Mucosa of rectum (tissue), 2 donors: ENCODE data around the gene MALRD1.

ENCODE experiments used
- H3K27ac ChIP-seq, 2 donors: one replicate each; pipeline ENCODE4 v1.7.0; 2013; ENCODE audit warnings: inconsistent platforms in 2 of 2, low read depth in 2 of 2, low read length in 2 of 2
- H3K27me3 ChIP-seq, 2 donors: one replicate each; pipeline ENCODE4 v1.7.0; 2013; ENCODE audit warnings: low read length in 2 of 2; ENCODE audit not compliant: control insufficient read depth in 2 of 2, insufficient read depth in 2 of 2
- H3K36me3 ChIP-seq, 2 donors: one replicate each; pipeline ENCODE4 v1.7.0; 2013; ENCODE audit warnings: low read length in 2 of 2; ENCODE audit not compliant: control insufficient read depth in 2 of 2, insufficient read depth in 2 of 2
- H3K4me1 ChIP-seq, 2 donors: one replicate each; pipeline ENCODE4 v1.7.0; 2013; ENCODE audit warnings: low read length in 2 of 2, mild to moderate bottlenecking in 1 of 2; ENCODE audit not compliant: control insufficient read depth in 2 of 2, insufficient read depth in 2 of 2
- H3K4me3 ChIP-seq, 2 donors: one replicate each; pipeline ENCODE4 v1.7.0; 2013; ENCODE audit warnings: low read length in 2 of 2
- H3K9ac ChIP-seq, 2 donors: one replicate each; pipeline ENCODE4 v1.7.0; 2013; ENCODE audit warnings: low read length in 2 of 2, low read depth in 1 of 2, mild to moderate bottlenecking in 1 of 2
- H3K9me3 ChIP-seq, 2 donors: one replicate each; pipeline ENCODE4 v1.7.0; 2013; ENCODE audit warnings: low read length in 2 of 2; ENCODE audit not compliant: control insufficient read depth in 2 of 2
- donor health status: healthy.
- donor health status: Normal muscosa, but diverticular disease.

Gene MALRD1

DNA sequence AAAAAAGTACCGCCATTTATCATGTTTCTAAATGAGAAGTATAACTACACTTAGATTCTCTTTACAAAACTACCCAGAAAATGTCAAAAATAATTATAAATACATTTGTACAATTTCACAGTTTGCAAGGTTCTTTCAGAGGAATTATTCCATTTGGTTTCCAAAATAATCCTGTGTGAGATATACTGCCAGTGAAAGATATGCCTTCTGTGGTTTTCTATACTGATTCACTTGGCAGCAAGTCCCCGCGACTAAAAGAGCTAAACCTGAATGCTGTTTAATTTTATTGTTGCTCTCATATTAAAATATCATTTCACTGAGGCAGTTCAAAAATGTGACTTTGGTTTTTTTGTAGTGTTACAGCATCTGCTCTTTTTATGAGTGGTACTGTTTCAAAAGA lies 402.8 kb downstream of the MALRD1 start:
- Histone ChIP-seq H3K27me3 (no peaks in the 10 kb centered on the region), H3K9ac (no peak overlapping the region), H3K36me3 (no peaks in the 10 kb centered on the region), H3K27ac (no peak overlapping the region), H3K9me3 (no peaks in the 10 kb centered on the region), H3K4me1 (no peaks in the 10 kb centered on the region), H3K4me3 (no peak overlapping the region)

DNA sequence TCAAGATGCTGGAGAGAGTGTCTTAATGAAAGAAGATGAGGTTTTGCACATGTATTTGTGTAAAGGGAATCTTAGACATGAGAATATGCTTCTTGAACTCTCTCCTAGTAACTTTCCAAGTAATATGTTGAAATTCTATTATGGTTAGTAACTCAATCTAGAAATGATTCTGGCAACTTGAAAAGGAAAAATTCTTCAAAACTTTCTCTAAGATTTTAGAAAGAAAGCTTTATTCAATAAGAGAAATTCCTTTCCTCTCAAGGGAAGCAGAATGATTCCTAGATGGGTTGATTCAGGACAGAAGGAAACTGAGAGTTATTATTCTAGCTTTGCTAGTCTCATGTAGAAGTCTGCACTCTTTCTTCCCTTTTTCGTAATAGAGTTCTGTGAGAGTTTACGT lies 403.3 kb downstream of the MALRD1 start:
- Histone ChIP-seq H3K4me3 (no peak overlapping the region), H3K4me1 (no peaks in the 10 kb centered on the region), H3K9ac (no peak overlapping the region), H3K27ac (no peak overlapping the region), H3K27me3 (no peaks in the 10 kb centered on the region), H3K9me3 (no peaks in the 10 kb centered on the region), H3K36me3 (no peaks in the 10 kb centered on the region)

DNA sequence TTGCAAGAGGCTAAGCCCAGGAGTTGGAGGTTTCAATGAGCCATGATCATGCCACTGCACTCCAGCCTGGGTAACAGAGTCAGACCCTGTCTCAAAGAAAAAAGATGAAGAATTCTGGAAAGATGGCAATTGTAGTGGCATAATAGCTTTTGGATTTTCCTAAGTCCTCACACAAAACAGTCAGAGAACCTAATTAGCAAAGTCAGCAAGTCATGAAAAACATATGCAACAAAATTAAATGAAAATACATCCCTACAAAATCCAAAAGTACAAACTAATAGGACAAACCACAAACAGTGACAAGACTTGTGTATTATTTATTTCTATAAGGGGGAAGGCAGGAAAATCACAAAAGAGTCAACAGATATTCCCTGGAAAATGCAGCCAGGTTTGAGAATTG lies 405.4 kb downstream of the MALRD1 start:
- H3K9ac ChIP-seq = no peak overlapping the region
- no peaks in the 10 kb centered on the region for H3K36me3 ChIP-seq
- H3K4me3 ChIP-seq = no peak overlapping the region
- H3K27ac ChIP-seq = no peak overlapping the region
- no peaks in the 10 kb centered on the region for H3K9me3 ChIP-seq
- no peaks in the 10 kb centered on the region for H3K4me1 ChIP-seq
- H3K27me3 ChIP-seq = no peaks in the 10 kb centered on the region

GRCh38 chr10:19461588-19461987 lies 413.0 kb downstream of the MALRD1 start:
- no peak overlapping the region for H3K4me3 ChIP-seq
- no peaks in the 10 kb centered on the region for H3K9me3 ChIP-seq
- no peaks in the 10 kb centered on the region for H3K36me3 ChIP-seq
- no peaks in the 10 kb centered on the region for H3K27me3 ChIP-seq
- no peak overlapping the region for H3K27ac ChIP-seq
- no peaks in the 10 kb centered on the region for H3K4me1 ChIP-seq
- no peak overlapping the region for H3K9ac ChIP-seq

DNA sequence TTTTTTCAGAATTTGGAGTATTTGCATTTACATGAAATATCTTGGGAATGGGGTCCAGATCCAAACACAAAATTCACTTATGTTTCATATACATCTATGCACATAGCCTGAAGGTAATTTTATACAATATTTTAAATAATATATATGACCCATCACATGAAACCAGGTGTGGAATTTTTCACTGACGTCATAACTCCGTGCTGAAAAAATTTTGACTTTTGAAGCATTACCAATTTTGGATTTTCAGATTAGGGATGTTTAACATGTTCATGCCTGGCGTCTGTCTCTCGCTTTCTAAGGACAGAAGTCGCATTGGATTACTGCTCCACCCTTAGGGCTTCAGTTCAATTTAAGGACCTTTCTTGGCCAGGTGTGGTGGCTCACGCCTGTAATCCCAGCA lies 418.1 kb downstream of the MALRD1 start:
- Histone ChIP-seq H3K4me1 (no peaks in the 10 kb centered on the region), H3K4me3 (no peak overlapping the region), H3K36me3 (no peaks in the 10 kb centered on the region), H3K27me3 (no peaks in the 10 kb centered on the region), H3K27ac (no peak overlapping the region), H3K9ac (no peak overlapping the region), H3K9me3 (no peaks in the 10 kb centered on the region)

GRCh38 chr10:19468413-19468812 lies 419.8 kb downstream of the MALRD1 start:
- no peaks in the 10 kb centered on the region for H3K36me3 ChIP-seq
- H3K9me3 ChIP-seq = no peaks in the 10 kb centered on the region
- H3K4me3 ChIP-seq = no peak overlapping the region
- H3K4me1 ChIP-seq = no peaks in the 10 kb centered on the region
- H3K27me3 ChIP-seq = no peaks in the 10 kb centered on the region
- H3K27ac ChIP-seq = no peak overlapping the region
- no peak overlapping the region for H3K9ac ChIP-seq

DNA sequence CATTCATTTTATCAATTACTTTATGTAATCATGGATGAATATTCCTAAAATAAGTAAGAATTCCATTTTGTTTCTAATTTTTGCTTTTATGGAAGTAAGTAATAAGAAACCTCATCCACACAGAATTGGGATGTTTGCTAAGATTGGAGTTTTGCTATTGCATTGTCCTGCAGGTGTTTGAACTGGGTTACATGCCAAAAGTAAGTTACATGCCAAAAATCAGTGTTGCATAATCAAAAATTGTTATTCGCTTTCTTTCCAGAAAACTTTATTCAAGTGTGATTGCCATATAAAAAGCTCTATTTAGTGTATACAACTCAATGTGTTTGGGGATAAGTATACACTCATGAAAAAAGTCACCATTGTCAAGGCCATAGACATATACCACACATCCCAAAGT lies 420.9 kb downstream of the MALRD1 start:
- H3K9ac ChIP-seq = no peak overlapping the region
- no peaks in the 10 kb centered on the region for H3K4me1 ChIP-seq
- no peaks in the 10 kb centered on the region for H3K36me3 ChIP-seq
- no peaks in the 10 kb centered on the region for H3K27me3 ChIP-seq
- H3K4me3 ChIP-seq = no peak overlapping the region
- no peak overlapping the region for H3K27ac ChIP-seq
- H3K9me3 ChIP-seq = no peaks in the 10 kb centered on the region

DNA sequence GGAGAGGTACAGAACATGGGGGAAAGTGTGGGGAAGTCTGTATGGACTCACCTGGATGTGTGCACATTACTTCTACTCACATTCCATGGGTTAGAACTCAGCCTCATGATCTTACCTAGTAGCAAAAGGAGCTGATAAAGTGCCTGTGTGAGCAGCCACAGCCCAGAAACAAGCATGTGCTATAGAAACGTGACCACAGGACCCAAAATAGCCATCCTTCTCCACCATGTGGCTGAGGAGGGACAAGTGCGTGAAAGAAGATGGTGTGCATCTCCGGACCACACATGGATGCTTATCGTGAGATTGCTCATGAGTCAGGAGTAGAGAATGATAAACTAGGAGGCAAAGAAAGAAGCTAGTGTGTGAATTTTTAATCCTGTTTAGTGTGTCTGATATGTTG lies 431.3 kb downstream of the MALRD1 start:
- H3K4me3 ChIP-seq = no peak overlapping the region
- no peaks in the 10 kb centered on the region for H3K36me3 ChIP-seq
- no peaks in the 10 kb centered on the region for H3K9me3 ChIP-seq
- no peak overlapping the region for H3K27ac ChIP-seq
- no peaks in the 10 kb centered on the region for H3K4me1 ChIP-seq
- H3K9ac ChIP-seq = no peak overlapping the region
- H3K27me3 ChIP-seq = no peaks in the 10 kb centered on the region

- H3K27ac ChIP-seq = no peak overlapping the region
- no peak overlapping the region for H3K4me3 ChIP-seq
- H3K27me3 ChIP-seq = no peaks in the 10 kb centered on the region
- no peaks in the 10 kb centered on the region for H3K36me3 ChIP-seq
- H3K4me1 ChIP-seq = no peaks in the 10 kb centered on the region
- no peaks in the 10 kb centered on the region for H3K9me3 ChIP-seq
- no peak overlapping the region for H3K9ac ChIP-seq
Observed at GRCh38 chr10:19480353-19480752, 431.8 kb downstream of the MALRD1 start.

DNA sequence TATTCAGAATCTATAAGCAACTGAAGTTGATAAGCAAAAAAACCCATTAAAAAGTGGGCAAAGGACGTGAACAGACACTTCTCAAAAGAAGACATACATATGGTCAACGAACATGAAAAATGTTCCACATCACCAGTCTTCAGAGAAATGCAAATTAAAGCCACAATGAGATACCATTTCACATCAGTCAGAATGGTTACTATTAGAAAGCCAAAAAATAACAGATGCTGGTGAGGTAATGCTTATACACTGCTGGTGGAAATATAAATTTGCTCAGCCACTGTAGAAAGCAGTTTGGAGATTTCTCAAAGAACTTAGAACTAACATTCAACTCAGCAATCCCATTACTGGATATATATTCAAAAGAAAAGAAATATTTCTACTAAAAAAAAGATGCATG lies 434.8 kb downstream of the MALRD1 start:
- no peak overlapping the region for H3K4me3 ChIP-seq
- H3K9me3 ChIP-seq = no peaks in the 10 kb centered on the region
- H3K4me1 ChIP-seq = no peaks in the 10 kb centered on the region
- no peak overlapping the region for H3K27ac ChIP-seq
- H3K27me3 ChIP-seq = no peaks in the 10 kb centered on the region
- H3K9ac ChIP-seq = no peak overlapping the region
- no peaks in the 10 kb centered on the region for H3K36me3 ChIP-seq

- H3K9ac ChIP-seq = no peak overlapping the region
- H3K9me3 ChIP-seq = no peaks in the 10 kb centered on the region
- no peaks in the 10 kb centered on the region for H3K27me3 ChIP-seq
- no peak overlapping the region for H3K27ac ChIP-seq
- H3K36me3 ChIP-seq = no peaks in the 10 kb centered on the region
- peak overlapping the region in 1 of 2 donors; percentile 41 for H3K4me3 ChIP-seq
- H3K4me1 ChIP-seq = no peaks in the 10 kb centered on the region
Observed at GRCh38 chr10:19488592-19489280, 440.1 kb downstream of the MALRD1 start.
